ENCODE results near the gene RCAN3.

- TF ChIP-seq POLR2A (IDR thresholded peaks at IDR 0.05): no peak
- no peak for TF ChIP-seq CTCF (IDR thresholded peaks at IDR 0.05)
Observed at GRCh38 chr1:24463776-24464735, 38.6 kb upstream of the RCAN3 start.

Data from uterus (tissue), 2 donors.